ENCODE data around the gene CREB5.

CREB5 gene

DNA sequence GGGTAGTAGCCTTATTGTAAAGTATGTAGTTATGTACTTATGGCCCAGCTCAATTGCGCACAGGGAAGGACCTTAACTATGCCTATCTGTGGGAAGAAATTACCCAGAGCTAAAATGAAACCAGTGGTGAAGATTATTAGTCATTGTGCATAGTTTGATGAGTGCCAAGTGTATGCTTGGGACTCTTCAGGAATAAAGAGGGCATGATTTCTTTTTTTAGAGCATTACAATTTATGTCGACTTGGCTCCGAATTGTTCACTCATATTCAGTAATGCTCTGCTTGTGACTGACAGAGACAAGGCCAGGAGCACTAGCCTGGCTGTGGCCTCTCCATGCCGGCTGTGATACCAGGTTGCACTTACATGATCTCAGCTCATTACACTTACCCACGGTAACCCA lies 276.3 kb downstream of the CREB5 start:
- H3K9me3 ChIP-seq (ENCODE audit: control insufficient read depth, low read length), result no peaks in the 10 kb centered on the region
- H3K4me3 ChIP-seq (ENCODE audit: extremely low read depth, insufficient read depth, low read length, poor library complexity, severe bottlenecking), result no peak overlapping the region
- peaks cover 24% of the 10 kb centered on the region for H3K4me1 ChIP-seq (ENCODE audit: control insufficient read depth, insufficient read depth, low read length, poor library complexity, severe bottlenecking)
- no peak overlapping the region for H3K27ac ChIP-seq (ENCODE audit: low read depth, low read length, severe bottlenecking)
- peaks cover 11% of the 10 kb centered on the region for H3K36me3 ChIP-seq (ENCODE audit: control insufficient read depth, insufficient read depth, low read length)
- WGBS, 2 experiments (ENCODE audit: insufficient coverage in 2 of 2), result 98 to 100% methylated on average over 3 to 4 of the region's 5 CpGs

GRCh38 chr7:28695300-28696295 lies 283.3 kb downstream of the CREB5 start:
- WGBS, 2 experiments (ENCODE audit: insufficient coverage in 2 of 2), result 74 to 86% methylated on average over 3 to 4 of the region's 5 CpGs
- Histone ChIP-seq H3K4me3 (ENCODE audit: extremely low read depth, insufficient read depth, low read length, poor library complexity, severe bottlenecking) (no peak overlapping the region), H3K27ac (ENCODE audit: low read depth, low read length, severe bottlenecking) (no peak overlapping the region), H3K9me3 (ENCODE audit: control insufficient read depth, low read length) (no peaks in the 10 kb centered on the region), H3K4me1 (ENCODE audit: control insufficient read depth, insufficient read depth, low read length, poor library complexity, severe bottlenecking) (peaks cover 4% of the 10 kb centered on the region), H3K36me3 (ENCODE audit: control insufficient read depth, insufficient read depth, low read length) (peaks cover 9% of the 10 kb centered on the region)

GRCh38 chr7:28697913-28698563 lies 285.7 kb downstream of the CREB5 start:
- Histone ChIP-seq H3K36me3 (ENCODE audit: control insufficient read depth, insufficient read depth, low read length) (peaks cover 12% of the 10 kb centered on the region), H3K4me3 (ENCODE audit: extremely low read depth, insufficient read depth, low read length, poor library complexity, severe bottlenecking) (no peak overlapping the region), H3K9me3 (ENCODE audit: control insufficient read depth, low read length) (no peaks in the 10 kb centered on the region), H3K4me1 (ENCODE audit: control insufficient read depth, insufficient read depth, low read length, poor library complexity, severe bottlenecking) (peaks cover 4% of the 10 kb centered on the region), H3K27ac (ENCODE audit: low read depth, low read length, severe bottlenecking) (no peak overlapping the region)
- WGBS, 2 experiments (ENCODE audit: insufficient coverage in 2 of 2), result 50 to 64% methylated on average over 2 to 5 of the region's 6 CpGs

- H3K9me3 ChIP-seq (ENCODE audit: control insufficient read depth, low read length), result no peaks in the 10 kb centered on the region
- no peak overlapping the region for H3K4me3 ChIP-seq (ENCODE audit: extremely low read depth, insufficient read depth, low read length, poor library complexity, severe bottlenecking)
- H3K36me3 ChIP-seq (ENCODE audit: control insufficient read depth, insufficient read depth, low read length), result peaks cover 14% of the 10 kb centered on the region
- H3K27ac ChIP-seq (ENCODE audit: low read depth, low read length, severe bottlenecking), result no peak overlapping the region
- 96 to 100% methylated on average over 2 to 3 of the region's 6 CpGs for WGBS, 2 experiments (ENCODE audit: insufficient coverage in 2 of 2)
- H3K4me1 ChIP-seq (ENCODE audit: control insufficient read depth, insufficient read depth, low read length, poor library complexity, severe bottlenecking), result peaks cover 4% of the 10 kb centered on the region
Measured at GRCh38 chr7:28698840-28699239, 286.5 kb downstream of the CREB5 start.

- Histone ChIP-seq H3K27ac (ENCODE audit: low read depth, low read length, severe bottlenecking) (no peak overlapping the region), H3K4me1 (ENCODE audit: control insufficient read depth, insufficient read depth, low read length, poor library complexity, severe bottlenecking) (peaks cover 2% of the 10 kb centered on the region), H3K4me3 (ENCODE audit: extremely low read depth, insufficient read depth, low read length, poor library complexity, severe bottlenecking) (no peak overlapping the region), H3K36me3 (ENCODE audit: control insufficient read depth, insufficient read depth, low read length) (peaks cover 18% of the 10 kb centered on the region), H3K9me3 (ENCODE audit: control insufficient read depth, low read length) (no peaks in the 10 kb centered on the region)
- WGBS, 2 experiments (ENCODE audit: insufficient coverage in 2 of 2), result 84 to 92% methylated on average over 5 of the region's 7 CpGs
Measured at GRCh38 chr7:28700096-28700495, 287.8 kb downstream of the CREB5 start.

DNA sequence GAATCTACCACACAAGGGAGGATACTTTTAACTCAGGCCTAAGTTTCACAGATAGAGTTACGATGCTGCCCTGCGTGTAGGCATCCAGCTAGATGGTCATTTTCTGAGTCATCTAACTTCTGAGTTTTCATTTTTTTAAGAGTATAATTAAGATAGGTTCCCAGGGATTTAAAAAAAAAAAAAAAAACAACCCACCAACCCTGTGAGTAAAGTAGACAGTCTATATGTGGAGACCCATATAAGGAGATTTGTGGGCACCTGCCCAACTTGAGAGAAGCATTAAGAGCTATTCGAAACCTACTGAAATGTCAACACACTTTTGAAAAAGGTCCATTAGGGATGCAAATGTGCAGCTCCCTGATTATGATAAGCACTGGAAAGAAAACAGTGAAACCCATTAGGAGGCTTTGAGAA lies 288.5 kb downstream of the CREB5 start:
- no peaks in the 10 kb centered on the region for H3K4me1 ChIP-seq (ENCODE audit: control insufficient read depth, insufficient read depth, low read length, poor library complexity, severe bottlenecking)
- WGBS, 2 experiments (ENCODE audit: insufficient coverage in 2 of 2), result 80 to 97% methylated on average over 1 to 3 of the region's 3 CpGs
- peaks cover 18% of the 10 kb centered on the region for H3K36me3 ChIP-seq (ENCODE audit: control insufficient read depth, insufficient read depth, low read length)
- no peak overlapping the region for H3K4me3 ChIP-seq (ENCODE audit: extremely low read depth, insufficient read depth, low read length, poor library complexity, severe bottlenecking)
- H3K27ac ChIP-seq (ENCODE audit: low read depth, low read length, severe bottlenecking), result no peak overlapping the region
- H3K9me3 ChIP-seq (ENCODE audit: control insufficient read depth, low read length), result no peaks in the 10 kb centered on the region

- H3K27ac ChIP-seq (ENCODE audit: low read depth, low read length, severe bottlenecking), result no peak overlapping the region
- WGBS, 2 experiments (ENCODE audit: insufficient coverage in 2 of 2), result no CpG with 5 or more reads among the region's 1 CpG
- H3K4me1 ChIP-seq (ENCODE audit: control insufficient read depth, insufficient read depth, low read length, poor library complexity, severe bottlenecking), result no peaks in the 10 kb centered on the region
- no peaks in the 10 kb centered on the region for H3K9me3 ChIP-seq (ENCODE audit: control insufficient read depth, low read length)
- no peak overlapping the region for H3K4me3 ChIP-seq (ENCODE audit: extremely low read depth, insufficient read depth, low read length, poor library complexity, severe bottlenecking)
- peaks cover 14% of the 10 kb centered on the region for H3K36me3 ChIP-seq (ENCODE audit: control insufficient read depth, insufficient read depth, low read length)
Measured at GRCh38 chr7:28701731-28702130, 289.4 kb downstream of the CREB5 start.

- 90 to 94% methylated on average over 1 to 4 of the region's 4 CpGs for WGBS, 2 experiments (ENCODE audit: insufficient coverage in 2 of 2)
- Histone ChIP-seq H3K4me3 (ENCODE audit: extremely low read depth, insufficient read depth, low read length, poor library complexity, severe bottlenecking) (no peak overlapping the region), H3K27ac (ENCODE audit: low read depth, low read length, severe bottlenecking) (no peak overlapping the region), H3K9me3 (ENCODE audit: control insufficient read depth, low read length) (no peaks in the 10 kb centered on the region), H3K4me1 (ENCODE audit: control insufficient read depth, insufficient read depth, low read length, poor library complexity, severe bottlenecking) (no peaks in the 10 kb centered on the region), H3K36me3 (ENCODE audit: control insufficient read depth, insufficient read depth, low read length) (peaks cover 14% of the 10 kb centered on the region)
Measured at GRCh38 chr7:28702171-28702570, 289.9 kb downstream of the CREB5 start.

- Histone ChIP-seq H3K4me1 (ENCODE audit: control insufficient read depth, insufficient read depth, low read length, poor library complexity, severe bottlenecking) (no peaks in the 10 kb centered on the region), H3K36me3 (ENCODE audit: control insufficient read depth, insufficient read depth, low read length) (peaks cover 14% of the 10 kb centered on the region), H3K4me3 (ENCODE audit: extremely low read depth, insufficient read depth, low read length, poor library complexity, severe bottlenecking) (no peak overlapping the region), H3K27ac (ENCODE audit: low read depth, low read length, severe bottlenecking) (no peak overlapping the region), H3K9me3 (ENCODE audit: control insufficient read depth, low read length) (no peaks in the 10 kb centered on the region)
- WGBS, 2 experiments (ENCODE audit: insufficient coverage in 2 of 2), result 100% methylated on average over 1 of the region's 1 CpG; no CpG with 5 or more reads in 1 of the 2 experiments
Measured at GRCh38 chr7:28703037-28703765, 290.9 kb downstream of the CREB5 start.

DNA sequence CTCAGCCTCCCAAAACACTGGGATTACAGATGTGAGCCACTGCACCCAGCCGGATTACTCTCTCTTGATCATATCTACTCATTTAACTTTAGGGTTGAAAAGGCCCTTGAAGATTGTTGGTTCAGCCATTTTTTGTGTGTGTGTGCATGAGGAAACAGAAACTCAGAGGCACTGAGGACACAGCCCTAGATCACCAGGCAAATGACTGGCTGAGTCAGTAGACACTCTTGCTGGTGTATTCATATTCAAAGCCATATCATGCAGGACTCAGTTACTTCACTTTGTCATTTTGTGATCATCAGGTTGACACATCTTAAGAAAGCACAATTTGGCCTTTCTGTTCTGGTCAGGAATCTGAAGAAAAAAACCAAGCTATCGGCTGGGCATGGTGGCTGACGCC lies 292.4 kb downstream of the CREB5 start:
- Histone ChIP-seq H3K4me3 (ENCODE audit: extremely low read depth, insufficient read depth, low read length, poor library complexity, severe bottlenecking) (no peak overlapping the region), H3K36me3 (ENCODE audit: control insufficient read depth, insufficient read depth, low read length) (peaks cover 14% of the 10 kb centered on the region), H3K9me3 (ENCODE audit: control insufficient read depth, low read length) (no peaks in the 10 kb centered on the region), H3K27ac (ENCODE audit: low read depth, low read length, severe bottlenecking) (no peak overlapping the region), H3K4me1 (ENCODE audit: control insufficient read depth, insufficient read depth, low read length, poor library complexity, severe bottlenecking) (no peaks in the 10 kb centered on the region)
- 81 to 100% methylated on average over 2 of the region's 3 CpGs for WGBS, 2 experiments (ENCODE audit: insufficient coverage in 2 of 2)
